ENCODE measurements around the gene HGFAC.

The HGFAC gene

DNA sequence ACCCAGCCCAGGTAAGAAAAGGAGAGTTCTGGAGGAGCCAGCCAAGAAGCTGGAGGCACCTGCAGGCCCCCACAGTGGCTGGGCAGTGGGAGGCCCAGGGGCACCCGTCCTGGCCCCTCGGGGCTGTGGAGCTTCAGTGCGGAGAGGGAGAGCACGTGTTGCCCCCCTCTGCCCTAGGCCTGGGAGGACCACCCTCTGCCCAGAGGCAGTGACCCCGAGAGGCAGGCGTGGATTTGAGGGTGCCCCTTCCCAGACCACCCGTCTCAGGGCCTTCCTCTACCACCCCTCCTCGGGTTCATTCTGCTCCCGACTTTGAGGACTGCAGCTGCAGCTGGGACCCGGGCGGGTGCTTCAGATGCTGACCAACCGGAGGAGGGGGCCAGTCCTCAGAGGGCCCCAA lies 12.1 kb upstream of the HGFAC start:
- no peak for DNase-seq (ENCODE audit: low read depth in 1 of 2, low spot score in 1 of 2)
- H3K4me3 ChIP-seq (replicated peaks; ENCODE audit: insufficient read depth, low read length): no peak overlapping the region
- TF ChIP-seq, protein P1, sequence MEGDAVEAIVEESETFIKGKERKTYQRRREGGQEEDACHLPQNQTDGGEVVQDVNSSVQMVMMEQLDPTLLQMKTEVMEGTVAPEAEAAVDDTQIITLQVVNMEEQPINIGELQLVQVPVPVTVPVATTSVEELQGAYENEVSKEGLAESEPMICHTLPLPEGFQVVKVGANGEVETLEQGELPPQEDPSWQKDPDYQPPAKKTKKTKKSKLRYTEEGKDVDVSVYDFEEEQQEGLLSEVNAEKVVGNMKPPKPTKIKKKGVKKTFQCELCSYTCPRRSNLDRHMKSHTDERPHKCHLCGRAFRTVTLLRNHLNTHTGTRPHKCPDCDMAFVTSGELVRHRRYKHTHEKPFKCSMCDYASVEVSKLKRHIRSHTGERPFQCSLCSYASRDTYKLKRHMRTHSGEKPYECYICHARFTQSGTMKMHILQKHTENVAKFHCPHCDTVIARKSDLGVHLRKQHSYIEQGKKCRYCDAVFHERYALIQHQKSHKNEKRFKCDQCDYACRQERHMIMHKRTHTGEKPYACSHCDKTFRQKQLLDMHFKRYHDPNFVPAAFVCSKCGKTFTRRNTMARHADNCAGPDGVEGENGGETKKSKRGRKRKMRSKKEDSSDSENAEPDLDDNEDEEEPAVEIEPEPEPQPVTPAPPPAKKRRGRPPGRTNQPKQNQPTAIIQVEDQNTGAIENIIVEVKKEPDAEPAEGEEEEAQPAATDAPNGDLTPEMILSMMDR (IDR thresholded peaks at IDR 0.05; ENCODE audit: insufficient read depth, low read length): no peak
- TF ChIP-seq POLR2AphosphoS5 (IDR thresholded peaks at IDR 0.05; ENCODE audit: low read depth): no peak
- no peak for TF ChIP-seq REST (IDR thresholded peaks at IDR 0.05; ENCODE audit: insufficient replicate concordance, low read depth)
- TF ChIP-seq GABPA (IDR thresholded peaks at IDR 0.05; ENCODE audit: low read depth): no peak
- TF ChIP-seq SPI1 (IDR thresholded peaks at IDR 0.05; ENCODE audit: borderline replicate concordance, low read depth): no peak
- no peak overlapping the region for H3K27ac ChIP-seq (replicated peaks)
- no peaks in the 10 kb centered on the region for H3K27me3 ChIP-seq (ENCODE audit: insufficient read depth, poor library complexity, severe bottlenecking)

DNA sequence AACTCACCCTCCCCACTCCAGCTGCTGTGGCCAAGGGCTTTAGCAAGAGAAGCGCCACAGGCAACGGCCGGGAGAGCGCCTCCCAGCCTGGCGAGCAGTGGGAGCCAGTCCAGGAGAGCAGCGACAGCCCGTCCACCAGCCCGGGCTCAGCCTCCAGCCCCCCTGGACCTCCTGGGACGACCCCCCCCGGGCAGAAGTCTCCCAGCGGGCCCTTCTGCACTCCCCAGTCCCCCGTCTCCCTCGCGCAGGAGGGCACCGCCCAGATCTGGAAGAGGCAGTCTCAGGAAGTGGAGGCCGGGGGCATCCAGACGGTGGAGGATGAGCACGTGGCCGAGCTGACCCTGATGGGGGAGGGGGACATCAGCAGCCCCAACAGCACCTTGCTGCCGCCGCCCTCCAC lies 11.2 kb upstream of the HGFAC start:
- TF ChIP-seq, protein P1 (IDR thresholded peaks at IDR 0.05; ENCODE audit: insufficient read depth, low read length): no peak
- no peak for TF ChIP-seq POLR2AphosphoS5 (IDR thresholded peaks at IDR 0.05; ENCODE audit: low read depth)
- TF ChIP-seq GABPA (IDR thresholded peaks at IDR 0.05; ENCODE audit: low read depth): no peak
- TF ChIP-seq REST (IDR thresholded peaks at IDR 0.05; ENCODE audit: insufficient replicate concordance, low read depth): no peak
- TF ChIP-seq SPI1 (IDR thresholded peaks at IDR 0.05; ENCODE audit: borderline replicate concordance, low read depth): no peak
- Histone ChIP-seq H3K4me3 (replicated peaks; ENCODE audit: insufficient read depth, low read length) (no peak overlapping the region), H3K27me3 (ENCODE audit: insufficient read depth, poor library complexity, severe bottlenecking) (no peaks in the 10 kb centered on the region), H3K27ac (replicated peaks) (no peak overlapping the region)
- no peak for DNase-seq (ENCODE audit: low read depth in 1 of 2, low spot score in 1 of 2)

DNA sequence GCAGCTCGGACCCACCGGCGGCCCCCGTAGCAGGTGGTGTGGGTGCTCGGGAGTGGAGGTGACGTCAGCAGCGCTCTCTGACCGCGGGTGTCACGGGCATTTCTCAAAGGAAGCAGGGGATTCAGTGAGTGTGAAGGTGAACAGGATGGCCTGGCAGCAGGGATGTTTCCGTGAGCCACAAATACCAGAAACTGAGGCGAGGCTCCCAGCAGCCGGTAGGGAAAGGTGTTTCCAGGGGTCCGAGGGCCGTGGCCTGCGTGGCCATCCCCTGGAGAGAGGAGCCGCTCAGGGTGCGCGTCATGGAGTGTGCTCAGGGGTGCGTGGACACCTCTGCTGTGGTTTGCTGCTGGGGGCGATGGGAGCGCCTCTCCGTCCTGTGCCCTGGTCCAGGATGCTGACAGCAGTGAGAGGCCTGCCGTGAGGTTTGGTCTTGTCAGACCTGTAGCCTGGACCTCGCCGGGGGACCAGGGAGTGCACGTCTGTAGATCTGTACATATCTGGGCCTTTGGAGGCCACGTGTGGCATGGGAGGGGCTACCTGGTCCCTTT lies 10.2 kb upstream of the HGFAC start:
- no peaks in the 10 kb centered on the region for H3K27me3 ChIP-seq (ENCODE audit: insufficient read depth, poor library complexity, severe bottlenecking)
- no peak overlapping the region for H3K4me3 ChIP-seq (replicated peaks; ENCODE audit: insufficient read depth, low read length)
- no peak for DNase-seq (ENCODE audit: low read depth in 1 of 2, low spot score in 1 of 2)
- H3K27ac ChIP-seq (replicated peaks): no peak overlapping the region
- TF ChIP-seq SPI1 (IDR thresholded peaks at IDR 0.05; ENCODE audit: borderline replicate concordance, low read depth) (no peak), POLR2AphosphoS5 (IDR thresholded peaks at IDR 0.05; ENCODE audit: low read depth) (no peak), GABPA (IDR thresholded peaks at IDR 0.05; ENCODE audit: low read depth) (no peak)
- TF ChIP-seq, protein P1 (IDR thresholded peaks at IDR 0.05; ENCODE audit: insufficient read depth, low read length): no peak

GRCh38 chr4:3432381-3432790 lies 9.4 kb upstream of the HGFAC start:
- Histone ChIP-seq H3K27me3 (ENCODE audit: insufficient read depth, poor library complexity, severe bottlenecking) (no peaks in the 10 kb centered on the region), H3K4me3 (replicated peaks; ENCODE audit: insufficient read depth, low read length) (no peak overlapping the region), H3K27ac (replicated peaks) (no peak overlapping the region)
- TF ChIP-seq SPI1 (IDR thresholded peaks at IDR 0.05; ENCODE audit: borderline replicate concordance, low read depth) (no peak), REST (IDR thresholded peaks at IDR 0.05; ENCODE audit: insufficient replicate concordance, low read depth) (no peak), GABPA (IDR thresholded peaks at IDR 0.05; ENCODE audit: low read depth) (no peak)
- DNase-seq (ENCODE audit: low read depth in 1 of 2, low spot score in 1 of 2): no peak
